Measurements from ENCODE around the gene TBC1D2.
"Not testable (repeated sequence)": the region's sequence is repeated elsewhere in the genome, so short reads cannot be mapped to it uniquely, and the experiment has no call there.

TBC1D2 gene

GRCh38 chr9:98269652-98270051, 14.2 kb upstream of the TBC1D2 start:
- H4K91ac ChIP-seq (ENCODE audit: low read depth, low read length, poor library complexity); H3K36me3 ChIP-seq (replicated peaks in 1 of 2; ENCODE audit: control insufficient read depth in 2 of 2, insufficient read depth in 2 of 2, low read length in 2 of 2); H3K4me1 ChIP-seq (ENCODE audit: control insufficient read depth in 2 of 2, insufficient read depth in 1 of 2, low read depth in 1 of 2, low read length in 2 of 2); H2BK120ac ChIP-seq (ENCODE audit: low read depth, low read length); H2BK5ac ChIP-seq (ENCODE audit: low read length); H3K18ac ChIP-seq (ENCODE audit: low read length); H3K14ac ChIP-seq (ENCODE audit: low read length); H3K4ac ChIP-seq (ENCODE audit: low read length); H2AFZ ChIP-seq (ENCODE audit: low read length); H2BK12ac ChIP-seq (ENCODE audit: low read length); H3K4me2 ChIP-seq (ENCODE audit: insufficient read depth, low read length, poor library complexity, severe bottlenecking); H3K23ac ChIP-seq (ENCODE audit: low read depth, low read length, poor library complexity); H3K9me3 ChIP-seq (replicated peaks in 1 of 2; ENCODE audit: control insufficient read depth in 2 of 2, insufficient read depth in 1 of 2, low read depth in 1 of 2, low read length in 2 of 2); DNase-seq (ENCODE audit: low spot score); H3K27ac ChIP-seq (replicated peaks; ENCODE audit: low read length); H4K8ac ChIP-seq (ENCODE audit: low read depth, low read length); H3K27me3 ChIP-seq (ENCODE audit: control insufficient read depth in 3 of 3, insufficient read depth in 3 of 3, low read depth in 1 of 3, low read length in 3 of 3); H3K79me1 ChIP-seq (ENCODE audit: low read depth, low read length); H3K4me3 ChIP-seq (ENCODE audit: low read length in 2 of 2); H2AK5ac ChIP-seq (ENCODE audit: low read depth, low read length); H3K9ac ChIP-seq (ENCODE audit: low read depth, low read length, poor library complexity); H2BK15ac ChIP-seq (ENCODE audit: low read length): not testable (repeated sequence)
- WGBS, 2 donors (ENCODE audit: extremely low coverage in 2 of 2, insufficient read length in 2 of 2, insufficient replicate concordance in 1 of 2): no CpG with 5 or more reads among the region's 10 CpGs

DNA sequence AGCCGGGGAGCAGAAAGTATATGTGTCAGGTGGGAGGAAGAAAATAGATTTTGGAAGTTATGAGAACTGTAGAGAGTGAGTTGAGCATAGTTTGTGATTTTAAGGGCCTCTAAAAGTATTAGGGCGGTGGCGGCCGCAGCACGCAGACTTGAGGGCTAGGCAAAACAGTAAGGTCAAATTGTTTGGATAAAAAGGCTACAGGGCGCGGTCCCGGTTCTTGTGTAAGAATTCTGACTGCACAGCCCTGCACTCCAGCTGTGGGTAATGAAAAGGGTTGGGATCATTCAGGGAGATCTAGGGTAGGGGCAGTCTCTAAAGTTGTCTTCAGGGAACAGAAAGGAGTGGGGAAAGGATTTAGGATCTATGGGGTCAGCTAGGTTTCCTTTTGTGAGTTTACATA, 12.1 kb upstream of the TBC1D2 start:
- H2AFZ ChIP-seq (ENCODE audit: low read length); H3K27ac ChIP-seq (replicated peaks; ENCODE audit: low read length); H3K4me1 ChIP-seq (ENCODE audit: control insufficient read depth in 2 of 2, insufficient read depth in 1 of 2, low read depth in 1 of 2, low read length in 2 of 2); H3K23ac ChIP-seq (ENCODE audit: low read depth, low read length, poor library complexity); H3K79me1 ChIP-seq (ENCODE audit: low read depth, low read length); H4K91ac ChIP-seq (ENCODE audit: low read depth, low read length, poor library complexity); H2BK15ac ChIP-seq (ENCODE audit: low read length); H4K8ac ChIP-seq (ENCODE audit: low read depth, low read length); H2BK12ac ChIP-seq (ENCODE audit: low read length); H3K9ac ChIP-seq (ENCODE audit: low read depth, low read length, poor library complexity); H3K4me2 ChIP-seq (ENCODE audit: insufficient read depth, low read length, poor library complexity, severe bottlenecking); H2AK5ac ChIP-seq (ENCODE audit: low read depth, low read length); H3K14ac ChIP-seq (ENCODE audit: low read length); H2BK120ac ChIP-seq (ENCODE audit: low read depth, low read length); H3K4me3 ChIP-seq (ENCODE audit: low read length in 2 of 2); H2BK5ac ChIP-seq (ENCODE audit: low read length); DNase-seq (ENCODE audit: low spot score); H3K4ac ChIP-seq (ENCODE audit: low read length); H3K9me3 ChIP-seq (replicated peaks in 1 of 2; ENCODE audit: control insufficient read depth in 2 of 2, insufficient read depth in 1 of 2, low read depth in 1 of 2, low read length in 2 of 2); H3K18ac ChIP-seq (ENCODE audit: low read length); H3K36me3 ChIP-seq (replicated peaks in 1 of 2; ENCODE audit: control insufficient read depth in 2 of 2, insufficient read depth in 2 of 2, low read length in 2 of 2): not testable (repeated sequence)
- WGBS, 2 donors (ENCODE audit: extremely low coverage in 2 of 2, insufficient read length in 2 of 2, insufficient replicate concordance in 1 of 2): no CpG with 5 or more reads among the region's 8 CpGs
- H3K27me3 ChIP-seq (ENCODE audit: control insufficient read depth in 3 of 3, insufficient read depth in 3 of 3, low read depth in 1 of 3, low read length in 3 of 3): peaks cover 0 to 10% (median 0%) of the 10 kb centered on the region in 3 experiments

DNA sequence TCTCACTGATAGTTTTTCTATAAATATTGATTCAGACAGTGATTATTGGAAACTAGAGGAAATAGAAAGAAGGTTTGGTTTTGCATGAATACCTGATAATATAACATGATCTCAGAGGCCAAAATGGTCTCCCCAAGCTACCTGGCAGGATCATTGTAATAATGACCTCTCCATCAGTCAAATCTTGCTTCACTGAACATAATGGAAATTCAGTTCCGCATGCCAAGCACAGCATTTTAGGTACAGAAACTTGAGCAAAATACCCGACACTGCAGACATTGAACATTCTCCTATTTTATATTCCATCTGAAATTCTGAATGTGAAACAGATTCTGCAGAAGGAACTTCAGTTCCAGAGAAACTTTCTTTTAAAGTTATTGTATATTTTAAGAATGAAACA, 9.1 kb upstream of the TBC1D2 start:
- Histone ChIP-seq H3K4ac (ENCODE audit: low read length) (no peak overlapping the region), H2BK15ac (ENCODE audit: low read length) (no peak overlapping the region), H2BK12ac (ENCODE audit: low read length) (no peak overlapping the region), H2BK120ac (ENCODE audit: low read depth, low read length) (no peak overlapping the region), H3K4me3 (ENCODE audit: low read length in 2 of 2) (no peak overlapping the region), H3K23ac (ENCODE audit: low read depth, low read length, poor library complexity) (no peak overlapping the region), H3K4me2 (ENCODE audit: insufficient read depth, low read length, poor library complexity, severe bottlenecking) (no peak overlapping the region), H4K8ac (ENCODE audit: low read depth, low read length) (no peak overlapping the region), H3K14ac (ENCODE audit: low read length) (no peak overlapping the region), H3K79me1 (ENCODE audit: low read depth, low read length) (no peaks in the 10 kb centered on the region), H3K4me1 (ENCODE audit: control insufficient read depth in 2 of 2, insufficient read depth in 1 of 2, low read depth in 1 of 2, low read length in 2 of 2) (no peaks in the 10 kb centered on the region), H3K36me3 (replicated peaks in 1 of 2; ENCODE audit: control insufficient read depth in 2 of 2, insufficient read depth in 2 of 2, low read length in 2 of 2) (no peaks in the 10 kb centered on the region), H3K27me3 (ENCODE audit: control insufficient read depth in 3 of 3, insufficient read depth in 3 of 3, low read depth in 1 of 3, low read length in 3 of 3) (peaks cover 0 to 10% (median 0%) of the 10 kb centered on the region in 3 experiments), H2AFZ (ENCODE audit: low read length) (no peak overlapping the region), H2AK5ac (ENCODE audit: low read depth, low read length) (no peak overlapping the region), H2BK5ac (ENCODE audit: low read length) (no peak overlapping the region), H3K18ac (ENCODE audit: low read length) (no peak overlapping the region), H3K9ac (ENCODE audit: low read depth, low read length, poor library complexity) (no peak overlapping the region), H4K91ac (ENCODE audit: low read depth, low read length, poor library complexity) (no peak overlapping the region), H3K9me3 (replicated peaks in 1 of 2; ENCODE audit: control insufficient read depth in 2 of 2, insufficient read depth in 1 of 2, low read depth in 1 of 2, low read length in 2 of 2) (no peaks in the 10 kb centered on the region), H3K27ac (replicated peaks; ENCODE audit: low read length) (no peak overlapping the region)
- DNase-seq (ENCODE audit: low spot score): no peak
- no CpG with 5 or more reads among the region's 2 CpGs for WGBS, 2 donors (ENCODE audit: extremely low coverage in 2 of 2, insufficient read length in 2 of 2, insufficient replicate concordance in 1 of 2)

- Histone ChIP-seq H3K36me3 (replicated peaks in 1 of 2; ENCODE audit: control insufficient read depth in 2 of 2, insufficient read depth in 2 of 2, low read length in 2 of 2) (no peaks in the 10 kb centered on the region), H3K4me2 (ENCODE audit: insufficient read depth, low read length, poor library complexity, severe bottlenecking) (no peak overlapping the region)
Observed at GRCh38 chr9:98263482-98264357, 8.3 kb upstream of the TBC1D2 start.

More at GRCh38 chr9:98263482-98264357, 8.3 kb upstream of the TBC1D2 start:
- no peak overlapping the region for H2BK120ac ChIP-seq (ENCODE audit: low read depth, low read length)
- no peak overlapping the region for H3K14ac ChIP-seq (ENCODE audit: low read length)
- no peak overlapping the region for H3K4ac ChIP-seq (ENCODE audit: low read length)
- no peaks in the 10 kb centered on the region for H3K9me3 ChIP-seq (replicated peaks in 1 of 2; ENCODE audit: control insufficient read depth in 2 of 2, insufficient read depth in 1 of 2, low read depth in 1 of 2, low read length in 2 of 2)
- peak; percentile 67 for DNase-seq (ENCODE audit: low spot score)
- no peak overlapping the region for H3K4me3 ChIP-seq (ENCODE audit: low read length in 2 of 2)
- H3K79me1 ChIP-seq (ENCODE audit: low read depth, low read length): no peaks in the 10 kb centered on the region
- H4K8ac ChIP-seq (ENCODE audit: low read depth, low read length): no peak overlapping the region
- peaks cover 0 to 8% (median 0%) of the 10 kb centered on the region in 3 experiments for H3K27me3 ChIP-seq (ENCODE audit: control insufficient read depth in 3 of 3, insufficient read depth in 3 of 3, low read depth in 1 of 3, low read length in 3 of 3)
- H2AK5ac ChIP-seq (ENCODE audit: low read depth, low read length): no peak overlapping the region
- H2BK12ac ChIP-seq (ENCODE audit: low read length): no peak overlapping the region
- no peak overlapping the region for H4K91ac ChIP-seq (ENCODE audit: low read depth, low read length, poor library complexity)
- H3K4me1 ChIP-seq (ENCODE audit: control insufficient read depth in 2 of 2, insufficient read depth in 1 of 2, low read depth in 1 of 2, low read length in 2 of 2): no peaks in the 10 kb centered on the region
- no peak overlapping the region for H3K27ac ChIP-seq (replicated peaks; ENCODE audit: low read length)
- no CpG with 5 or more reads among the region's 8 CpGs for WGBS, 2 donors (ENCODE audit: extremely low coverage in 2 of 2, insufficient read length in 2 of 2, insufficient replicate concordance in 1 of 2)
- H2AFZ ChIP-seq (ENCODE audit: low read length): no peak overlapping the region
- H2BK15ac ChIP-seq (ENCODE audit: low read length): no peak overlapping the region
- H3K9ac ChIP-seq (ENCODE audit: low read depth, low read length, poor library complexity): no peak overlapping the region
- H3K23ac ChIP-seq (ENCODE audit: low read depth, low read length, poor library complexity): no peak overlapping the region
- no peak overlapping the region for H3K18ac ChIP-seq (ENCODE audit: low read length)
- H2BK5ac ChIP-seq (ENCODE audit: low read length): no peak overlapping the region
